Progenitor cell of endocrine pancreas (in vitro differentiated cells): ENCODE results near the gene CALML5. TPM values are rescaled to one million over a fixed set of nuclear protein-coding genes. Genes with fewer than 3 reads are reported as not detected.

ENCODE experiments used
- DNase-seq: peaks from one replicate; pipeline ENCODE4 v3.0.0; 2021; ENCODE audit warnings: low spot score; ENCODE audit not compliant: unreplicated experiment
- H3K27ac Mint-ChIP-seq: 2 replicates; pipeline ENCODE4 v1.8.0; 2021; ENCODE audit warnings: mild to moderate bottlenecking, moderate library complexity, mixed read lengths
- H3K27me3 Mint-ChIP-seq: 2 replicates; pipeline ENCODE4 v1.8.0; 2021; ENCODE audit warnings: mixed read lengths
- H3K36me3 Mint-ChIP-seq: 2 replicates; pipeline ENCODE4 v1.8.0; 2022; ENCODE audit warnings: mixed read lengths; ENCODE audit not compliant: insufficient read depth
- H3K4me1 Mint-ChIP-seq: 2 replicates; pipeline ENCODE4 v1.8.0; 2021; ENCODE audit warnings: low read depth, mixed read lengths
- H3K4me3 Mint-ChIP-seq: 2 replicates; pipeline ENCODE4 v1.8.0; 2021; ENCODE audit warnings: low read depth, mild to moderate bottlenecking, moderate library complexity, mixed read lengths
- H3K9me3 Mint-ChIP-seq: 2 replicates; pipeline ENCODE4 v1.8.0; 2021; ENCODE audit warnings: low read depth, mixed read lengths
- total RNA-seq: library from RNA; stranded (reverse); gene quantifications from 2 replicates; pipeline ENCODE4 v1.2.1, GENCODE V29; 2021
- TF ChIP-seq, protein P1 (sequence below): fragments of 200-600 bp; sonication (generic); IDR thresholded peaks from one replicate; pipeline ENCODE4 v1.5.0; 2021; ENCODE audit warnings: antibody characterized with exemption, mild to moderate bottlenecking; ENCODE audit not compliant: unreplicated experiment

CALML5 gene
- total RNA-seq, 1 donor from 2014 or later: not detected

DNA sequence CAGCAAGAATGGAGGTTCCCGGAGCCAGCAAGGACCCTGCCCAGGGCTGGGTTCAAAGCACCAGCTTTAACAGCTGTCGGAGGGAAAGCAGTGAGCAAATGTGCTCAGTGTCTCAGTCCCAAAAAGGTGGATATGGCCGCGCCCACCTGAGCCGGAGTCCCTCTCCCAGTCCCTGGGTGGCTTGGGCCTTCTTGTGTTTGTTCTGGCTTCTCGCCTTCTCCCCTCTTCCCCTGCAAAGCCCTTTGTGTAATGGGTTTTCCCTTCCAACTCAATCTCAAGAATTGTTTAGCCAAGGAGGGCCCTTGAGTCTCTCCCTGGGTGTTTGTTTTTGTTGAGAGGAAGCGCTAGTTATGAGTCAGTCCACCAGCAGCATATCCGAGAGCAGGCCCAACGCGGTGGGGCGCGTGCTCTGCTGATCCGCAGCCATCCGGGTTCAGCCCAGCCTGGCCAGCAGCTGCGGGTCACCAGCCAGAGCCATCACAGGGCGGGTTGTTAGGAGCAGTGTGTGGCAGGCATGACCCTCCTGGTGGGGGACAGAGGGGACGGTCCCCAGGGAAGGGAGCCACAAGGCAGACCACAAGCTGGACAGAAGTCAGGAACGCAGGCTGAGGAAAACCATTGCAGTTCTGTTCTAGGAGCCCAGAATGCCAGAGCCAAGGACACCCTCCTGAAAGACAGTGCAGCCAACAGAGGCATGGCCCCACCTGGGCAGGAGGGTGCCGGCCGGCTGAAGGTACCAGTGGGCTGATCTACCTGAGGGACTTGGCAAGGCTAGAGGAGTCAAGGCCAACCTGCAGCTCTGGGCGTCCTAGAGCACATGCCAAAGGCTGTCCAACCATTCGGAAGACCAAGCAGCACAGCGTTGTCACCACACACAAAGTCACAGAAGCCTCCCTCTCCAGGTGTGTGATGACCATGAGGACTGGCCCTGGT, 46.7 kb upstream of the CALML5 start:
- TF ChIP-seq, protein P1, sequence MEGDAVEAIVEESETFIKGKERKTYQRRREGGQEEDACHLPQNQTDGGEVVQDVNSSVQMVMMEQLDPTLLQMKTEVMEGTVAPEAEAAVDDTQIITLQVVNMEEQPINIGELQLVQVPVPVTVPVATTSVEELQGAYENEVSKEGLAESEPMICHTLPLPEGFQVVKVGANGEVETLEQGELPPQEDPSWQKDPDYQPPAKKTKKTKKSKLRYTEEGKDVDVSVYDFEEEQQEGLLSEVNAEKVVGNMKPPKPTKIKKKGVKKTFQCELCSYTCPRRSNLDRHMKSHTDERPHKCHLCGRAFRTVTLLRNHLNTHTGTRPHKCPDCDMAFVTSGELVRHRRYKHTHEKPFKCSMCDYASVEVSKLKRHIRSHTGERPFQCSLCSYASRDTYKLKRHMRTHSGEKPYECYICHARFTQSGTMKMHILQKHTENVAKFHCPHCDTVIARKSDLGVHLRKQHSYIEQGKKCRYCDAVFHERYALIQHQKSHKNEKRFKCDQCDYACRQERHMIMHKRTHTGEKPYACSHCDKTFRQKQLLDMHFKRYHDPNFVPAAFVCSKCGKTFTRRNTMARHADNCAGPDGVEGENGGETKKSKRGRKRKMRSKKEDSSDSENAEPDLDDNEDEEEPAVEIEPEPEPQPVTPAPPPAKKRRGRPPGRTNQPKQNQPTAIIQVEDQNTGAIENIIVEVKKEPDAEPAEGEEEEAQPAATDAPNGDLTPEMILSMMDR: no peak
- H3K27ac Mint-ChIP-seq: peak overlapping the region; percentile 84
- H3K36me3 Mint-ChIP-seq: peaks cover 4% of the 10 kb centered on the region
- H3K27me3 Mint-ChIP-seq: no peaks in the 10 kb centered on the region
- H3K4me3 Mint-ChIP-seq: no peak overlapping the region
- peaks cover 8% of the 10 kb centered on the region for H3K4me1 Mint-ChIP-seq
- H3K9me3 Mint-ChIP-seq: peaks cover 12% of the 10 kb centered on the region
- no peak for DNase-seq

DNA sequence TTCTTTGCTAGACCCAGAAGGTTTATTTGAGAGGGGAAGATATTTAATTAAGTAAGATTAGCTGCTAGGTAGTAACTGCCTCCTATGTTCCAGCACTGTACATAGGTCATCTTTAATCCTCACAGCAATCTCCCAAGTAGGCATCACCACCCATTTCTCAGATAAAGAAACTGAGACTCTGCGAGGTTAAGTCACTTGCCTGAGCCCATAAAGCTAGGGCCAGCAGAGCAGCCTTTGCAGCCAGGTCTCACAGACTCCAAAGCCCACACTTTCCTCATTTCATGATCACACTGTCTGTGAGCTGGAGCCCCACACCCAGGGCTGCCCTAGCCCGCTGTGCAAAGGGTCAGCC, 46.0 kb upstream of the CALML5 start:
- Mint-ChIP-seq H3K4me3 (no peak overlapping the region), H3K9me3 (peaks cover 12% of the 10 kb centered on the region), H3K4me1 (peaks cover 1% of the 10 kb centered on the region), H3K27ac (peak overlapping the region; percentile 7), H3K36me3 (peaks cover 4% of the 10 kb centered on the region), H3K27me3 (no peaks in the 10 kb centered on the region)
- DNase-seq: no peak
- TF ChIP-seq, protein P1: no peak

DNA sequence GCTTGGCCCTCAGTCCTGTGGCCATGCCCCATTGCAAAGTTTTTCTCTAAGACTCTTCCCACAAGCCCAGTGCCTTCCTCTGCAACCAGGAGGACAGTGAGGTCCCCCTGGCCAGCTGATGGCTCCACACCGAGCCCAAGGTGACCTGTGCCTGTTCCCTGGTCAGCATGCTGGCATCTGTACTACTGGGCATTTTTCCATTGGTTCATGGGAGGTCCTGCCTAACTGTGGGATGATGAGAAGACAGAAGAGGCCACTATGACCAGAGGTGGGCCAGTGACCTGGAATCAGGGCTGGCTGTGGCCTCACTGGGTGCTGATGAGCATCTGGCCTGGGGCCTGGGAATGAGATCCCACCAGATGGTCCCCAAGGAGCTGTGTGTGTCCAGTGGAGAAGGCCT, 45.6 kb upstream of the CALML5 start:
- no peak overlapping the region for H3K27ac Mint-ChIP-seq
- peaks cover 12% of the 10 kb centered on the region for H3K9me3 Mint-ChIP-seq
- peaks cover 4% of the 10 kb centered on the region for H3K36me3 Mint-ChIP-seq
- H3K4me1 Mint-ChIP-seq: no peaks in the 10 kb centered on the region
- no peak overlapping the region for H3K4me3 Mint-ChIP-seq
- no peaks in the 10 kb centered on the region for H3K27me3 Mint-ChIP-seq
- TF ChIP-seq, protein P1: no peak
- no peak for DNase-seq

DNA sequence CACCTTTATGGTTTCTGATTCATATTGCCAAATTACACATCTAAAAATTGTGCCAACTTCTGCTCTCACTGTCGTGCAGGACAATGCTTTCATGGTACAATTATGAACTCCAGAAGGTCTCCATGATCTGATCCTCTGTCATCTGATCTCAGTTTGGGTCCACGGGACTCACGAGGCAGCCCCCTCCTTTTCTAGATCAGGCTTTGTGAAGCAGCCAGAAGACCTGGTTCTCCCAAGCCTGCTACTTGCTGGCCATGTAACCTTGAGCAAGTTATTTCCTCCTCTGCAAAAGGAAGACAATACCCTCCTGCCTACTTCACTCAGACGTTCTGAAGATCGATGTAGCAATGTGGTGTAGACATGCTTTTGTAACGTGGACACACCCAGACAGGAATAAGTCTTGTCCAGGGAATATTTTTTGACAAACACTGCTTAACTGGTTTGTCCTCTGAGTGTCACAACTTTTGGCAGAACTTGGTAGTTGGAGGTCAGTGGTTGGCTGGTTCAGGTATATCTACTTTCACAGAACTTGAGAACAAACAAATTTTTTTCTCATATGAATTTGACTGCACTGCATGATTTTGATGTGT, 44.9 kb upstream of the CALML5 start:
- peaks cover 4% of the 10 kb centered on the region for H3K36me3 Mint-ChIP-seq
- no peak for DNase-seq
- no peak overlapping the region for H3K27ac Mint-ChIP-seq
- TF ChIP-seq, protein P1: no peak
- H3K27me3 Mint-ChIP-seq: no peaks in the 10 kb centered on the region
- peaks cover 12% of the 10 kb centered on the region for H3K9me3 Mint-ChIP-seq
- peaks cover 1% of the 10 kb centered on the region for H3K4me1 Mint-ChIP-seq
- H3K4me3 Mint-ChIP-seq: no peak overlapping the region

DNA sequence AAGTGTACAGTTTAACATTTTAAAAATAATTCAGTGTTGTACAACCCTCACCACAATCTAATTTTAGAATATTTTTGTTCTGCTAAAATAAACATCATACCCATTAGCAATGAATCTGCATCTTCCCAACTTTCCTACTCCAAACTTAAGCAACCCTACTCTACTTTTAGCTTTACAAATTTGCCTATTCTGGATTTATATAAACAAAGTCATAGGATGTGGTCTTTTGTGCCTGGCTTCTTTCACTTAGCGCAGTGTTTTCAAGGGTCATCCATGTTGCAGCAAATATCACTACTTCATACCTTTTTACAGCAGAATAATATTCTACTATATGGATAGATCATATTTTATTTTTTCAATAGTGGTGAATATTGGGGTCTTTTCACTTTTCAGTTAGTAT, 44.3 kb upstream of the CALML5 start:
- no peak overlapping the region for H3K4me3 Mint-ChIP-seq
- peaks cover 4% of the 10 kb centered on the region for H3K36me3 Mint-ChIP-seq
- H3K27me3 Mint-ChIP-seq: no peaks in the 10 kb centered on the region
- H3K9me3 Mint-ChIP-seq: peaks cover 12% of the 10 kb centered on the region
- peaks cover 5% of the 10 kb centered on the region for H3K4me1 Mint-ChIP-seq
- DNase-seq: no peak
- no peak overlapping the region for H3K27ac Mint-ChIP-seq
- TF ChIP-seq, protein P1: no peak
